Mucosa of descending colon (tissue), 3 donors: ENCODE data around the gene IL1RN. TPM values are rescaled to one million over a fixed set of nuclear protein-coding genes. Genes with fewer than 3 reads are reported as not detected.
A peak's percentile ranks its signal among the peaks of the same experiment; 100 is the strongest.

ENCODE experiments used
- ATAC-seq: fragments of 200-7000 bp; cut with Tn5 transposase; one replicate; pipeline ENCODE4 v1.9.1; 2020; ENCODE audit warnings: mild to moderate bottlenecking, moderate library complexity
- DNase-seq, 3 donors: peaks; one replicate each; pipeline ENCODE4 v3.0.0-alpha.2; 2020
- H3K36me3 ChIP-seq: fragments of 200-600 bp; one replicate; pipeline ENCODE4 v1.8.0; 2021; ENCODE audit warnings: low read depth, mild to moderate bottlenecking
- H3K4me1 ChIP-seq: fragments of 200-600 bp; one replicate; pipeline ENCODE4 v1.8.0; 2021; ENCODE audit warnings: low read depth, mild to moderate bottlenecking
- H3K4me3 ChIP-seq: fragments of 200-600 bp; one replicate; pipeline ENCODE4 v1.8.0; 2021; ENCODE audit warnings: mild to moderate bottlenecking
- H3K9me3 ChIP-seq: fragments of 200-600 bp; one replicate; pipeline ENCODE4 v1.8.0; 2021; ENCODE audit warnings: mild to moderate bottlenecking
- CTCF ChIP-seq: fragments of 200-600 bp; IDR thresholded peaks from one replicate; pipeline ENCODE4 v1.8.0; 2022; ENCODE audit warnings: antibody characterized with exemption, mild to moderate bottlenecking
- intact Hi-C, 2 donors: fragments of 100-400 bp; cut with DNase I in 1 of 2; cut with micrococcal nuclease in 1 of 2; formaldehyde crosslinking; loops; one replicate each; pipeline versions ENCODE4 v1.11.0 to v1.11.1; 2022; cut with DNase I, micrococcal nuclease
- total RNA-seq, 3 donors: library from RNA; stranded (reverse); fragmentation: NEBNext Ultra II Directional in 2 of 3; extraction: Animal tissue kit (Norgen Biotek cat#: 25700) in 2 of 3; gene quantifications; one replicate each; pipeline versions ENCODE4 v1.2.1 to v1.2.4, GENCODE V29; 2021 to 2023
- donor health status: DM: no; HTN: no; CAD: no; lungs with moderate emphysema.
- donor health status: DM: no; HTN: no; CAD: no.
- donor health status: DM: no; HTN: yes; CAD: no.

The IL1RN gene
- total RNA-seq, 3 donors from 2014 or later, result 0.17 to 11.9 (median 0.76) TPM

DNA sequence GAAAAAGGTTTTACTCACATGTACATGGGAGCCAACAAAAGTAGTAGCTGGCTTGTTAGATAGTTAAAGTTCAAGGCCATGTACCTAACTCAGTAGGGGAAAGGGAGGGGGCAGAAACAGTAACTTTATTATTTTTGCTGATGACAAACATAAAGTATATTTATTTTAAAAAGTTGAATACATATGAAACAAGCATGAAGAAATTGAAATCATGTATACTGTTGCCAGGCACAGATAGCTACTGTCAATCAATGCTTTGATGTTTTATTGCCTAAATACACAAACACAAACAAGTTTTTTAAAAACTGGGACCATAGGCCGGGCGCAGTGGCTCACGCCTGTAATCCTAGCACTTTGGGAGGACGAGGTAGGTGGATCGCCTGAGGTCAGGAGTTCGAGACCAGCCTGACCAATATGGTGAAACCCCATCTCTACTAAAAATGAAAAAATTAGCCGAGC is 38.8 kb downstream of the IL1RN start:
- no peak for TF ChIP-seq CTCF
- DNase-seq (peak in 1 of 3 donors; percentile 0), ATAC-seq (no peak)
- intact Hi-C loops, result no loop called here
- H3K4me1 ChIP-seq, result peaks cover 30% of the 10 kb centered on the region
- H3K9me3 ChIP-seq, result no peaks in the 10 kb centered on the region
- no peak overlapping the region for H3K4me3 ChIP-seq
- H3K36me3 ChIP-seq, result no peaks in the 10 kb centered on the region

DNA sequence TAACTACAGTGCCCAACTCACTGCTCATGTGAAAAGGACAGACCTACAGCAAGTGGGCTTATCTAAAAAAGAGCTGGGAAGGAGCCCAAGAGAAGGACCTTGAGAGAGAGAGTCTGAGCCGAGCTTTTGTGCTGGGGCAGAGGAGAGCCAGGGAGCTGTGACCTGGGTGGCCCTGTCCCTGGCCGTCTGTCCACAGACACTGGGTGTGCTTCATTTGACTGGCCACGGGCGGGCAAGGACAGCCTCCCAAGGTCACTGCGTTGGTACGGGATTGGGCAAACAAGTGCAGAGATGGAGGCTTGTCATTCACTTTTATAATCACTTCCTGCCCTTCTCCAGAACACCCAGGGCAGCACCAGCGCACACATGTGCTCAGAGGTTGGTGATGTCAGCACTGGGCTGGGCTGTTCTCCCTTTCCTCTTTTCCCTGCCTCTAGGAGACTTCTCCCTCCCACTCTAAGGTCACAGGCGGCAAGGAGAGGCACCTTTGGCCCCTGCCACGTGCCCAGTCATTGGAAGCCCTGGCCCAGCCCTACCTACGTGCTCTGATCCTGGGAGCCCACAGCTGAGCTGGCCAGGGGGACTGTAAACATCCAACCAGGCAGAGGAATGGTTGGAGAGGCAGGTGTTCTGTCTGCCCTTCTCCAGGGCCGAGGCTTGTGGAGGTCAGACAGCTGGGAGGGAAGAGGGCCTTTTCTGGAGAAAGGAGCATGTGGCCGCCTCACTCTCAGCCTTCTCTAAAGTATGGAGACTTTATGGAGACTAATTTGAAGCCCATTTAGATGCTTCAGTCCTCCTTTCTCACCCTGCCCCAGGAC is 39.9 kb downstream of the IL1RN start:
- intact Hi-C loops, result no loop called here
- no peak for TF ChIP-seq CTCF
- DNase-seq, result peak; percentile 84 to 88 (median 85)
- peak; percentile 91 for ATAC-seq
- no peaks in the 10 kb centered on the region for H3K36me3 ChIP-seq
- peaks cover 30% of the 10 kb centered on the region for H3K4me1 ChIP-seq
- H3K9me3 ChIP-seq, result no peaks in the 10 kb centered on the region
- no peak overlapping the region for H3K4me3 ChIP-seq

DNA sequence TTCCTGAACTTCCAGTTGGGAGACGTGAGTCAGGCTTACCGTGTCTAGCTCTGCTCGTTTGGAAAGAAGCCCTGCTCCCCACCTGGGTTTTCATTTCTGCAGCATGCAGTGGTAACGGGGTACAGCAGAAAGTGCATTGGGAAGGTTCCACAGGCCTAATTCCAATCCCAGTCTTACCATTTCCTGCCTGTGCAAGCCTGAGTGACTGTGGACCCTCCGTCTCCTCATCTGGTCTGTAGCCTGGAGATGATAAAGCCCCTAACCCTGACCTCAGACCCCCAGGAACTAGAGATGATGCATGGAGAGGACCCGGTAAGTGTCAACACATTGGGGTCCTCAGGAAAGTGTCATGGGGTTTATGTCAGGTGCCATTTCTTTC is 40.6 kb downstream of the IL1RN start:
- Histone ChIP-seq H3K4me3 (no peak overlapping the region), H3K9me3 (no peaks in the 10 kb centered on the region), H3K4me1 (peaks cover 34% of the 10 kb centered on the region), H3K36me3 (no peaks in the 10 kb centered on the region)
- ATAC-seq (no peak), DNase-seq (peak in 1 of 3 donors; percentile 6)
- intact Hi-C loops, result no loop called here
- no peak for TF ChIP-seq CTCF

- Histone ChIP-seq H3K4me1 (peaks cover 32% of the 10 kb centered on the region), H3K9me3 (no peaks in the 10 kb centered on the region), H3K4me3 (no peak overlapping the region), H3K36me3 (no peaks in the 10 kb centered on the region)
- TF ChIP-seq CTCF, result no peak
- DNase-seq, result peak in 1 of 3 donors; percentile 14
- intact Hi-C loops, result no loop called here
- no peak for ATAC-seq
Observed at GRCh38 chr2:113169002-113169530, 41.7 kb downstream of the IL1RN start.

DNA sequence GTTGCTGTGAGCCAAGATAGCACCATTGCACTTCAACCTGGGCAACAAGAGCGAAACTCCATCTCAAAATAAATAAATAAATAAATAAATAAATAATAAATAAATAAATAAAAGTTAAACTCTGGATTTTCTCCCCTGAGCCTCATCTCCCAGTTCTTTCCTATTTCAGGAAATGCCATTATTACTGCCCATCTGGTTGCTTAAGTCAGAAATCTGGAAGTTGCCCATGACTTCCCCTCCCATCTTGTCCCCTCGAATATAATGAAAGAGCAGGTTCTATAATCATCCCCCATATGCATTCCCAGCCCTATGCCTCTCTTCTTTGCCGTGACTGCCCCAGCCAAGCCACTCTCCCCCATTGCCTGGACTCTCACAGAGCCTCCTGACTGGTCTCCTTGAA is 42.2 kb downstream of the IL1RN start:
- no peaks in the 10 kb centered on the region for H3K9me3 ChIP-seq
- ATAC-seq (no peak), DNase-seq (no peak)
- intact Hi-C loops, result no loop called here
- H3K36me3 ChIP-seq, result no peaks in the 10 kb centered on the region
- TF ChIP-seq CTCF, result no peak
- H3K4me1 ChIP-seq, result peaks cover 29% of the 10 kb centered on the region
- no peak overlapping the region for H3K4me3 ChIP-seq
